ENCODE data around the gene COBL.

COBL gene

GRCh38 chr7:51239691-51240090 lies 76.9 kb downstream of the COBL start:
- WGBS, 2 experiments (ENCODE audit: insufficient coverage in 2 of 2) = 80 to 100% methylated on average over 1 to 2 of the region's 3 CpGs
- H3K4me1 ChIP-seq (ENCODE audit: control insufficient read depth, insufficient read depth, low read length, poor library complexity, severe bottlenecking) = peaks cover 9% of the 10 kb centered on the region
- no peak overlapping the region for H3K27ac ChIP-seq (ENCODE audit: low read depth, low read length, severe bottlenecking)

DNA sequence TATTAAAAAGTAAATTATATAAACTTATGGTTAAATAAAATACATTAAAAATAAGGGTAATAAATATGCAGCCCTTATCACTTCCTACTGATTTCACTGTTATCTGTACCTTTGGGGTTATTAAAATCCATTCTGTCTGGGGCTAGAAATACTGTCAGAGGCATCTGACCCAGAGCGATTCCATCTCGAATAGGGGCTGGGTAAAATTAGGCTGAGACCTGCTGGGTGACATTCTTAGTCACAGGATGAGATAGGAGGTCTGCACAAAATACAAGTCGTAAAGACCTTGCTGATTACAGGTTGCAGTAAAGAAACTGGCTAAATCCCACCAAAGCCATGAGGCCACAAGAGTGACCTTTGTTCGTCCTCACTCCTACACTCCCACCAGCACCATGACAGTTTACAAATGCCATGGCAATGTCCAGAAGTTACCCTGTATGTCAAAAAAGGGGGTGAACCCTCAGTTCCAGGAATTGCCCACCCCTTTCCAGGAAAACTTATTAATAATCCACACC lies 77.6 kb downstream of the COBL start:
- H3K4me1 ChIP-seq (ENCODE audit: control insufficient read depth, insufficient read depth, low read length, poor library complexity, severe bottlenecking) = peaks cover 9% of the 10 kb centered on the region
- no peaks in the 10 kb centered on the region for H3K36me3 ChIP-seq (ENCODE audit: control insufficient read depth, insufficient read depth, low read length)
- H3K9me3 ChIP-seq (ENCODE audit: control insufficient read depth, low read length) = no peaks in the 10 kb centered on the region
- H3K4me3 ChIP-seq (ENCODE audit: extremely low read depth, insufficient read depth, low read length, poor library complexity, severe bottlenecking) = no peak overlapping the region
- H3K27ac ChIP-seq (ENCODE audit: low read depth, low read length, severe bottlenecking) = no peak overlapping the region
- WGBS, 2 experiments (ENCODE audit: insufficient coverage in 2 of 2) = 75 to 79% methylated on average over 3 to 4 of the region's 4 CpGs

More at GRCh38 chr7:51239691-51240090, 76.9 kb downstream of the COBL start:
- no peaks in the 10 kb centered on the region for H3K9me3 ChIP-seq (ENCODE audit: control insufficient read depth, low read length)
- no peak overlapping the region for H3K4me3 ChIP-seq (ENCODE audit: extremely low read depth, insufficient read depth, low read length, poor library complexity, severe bottlenecking)
- H3K36me3 ChIP-seq (ENCODE audit: control insufficient read depth, insufficient read depth, low read length) = no peaks in the 10 kb centered on the region

DNA sequence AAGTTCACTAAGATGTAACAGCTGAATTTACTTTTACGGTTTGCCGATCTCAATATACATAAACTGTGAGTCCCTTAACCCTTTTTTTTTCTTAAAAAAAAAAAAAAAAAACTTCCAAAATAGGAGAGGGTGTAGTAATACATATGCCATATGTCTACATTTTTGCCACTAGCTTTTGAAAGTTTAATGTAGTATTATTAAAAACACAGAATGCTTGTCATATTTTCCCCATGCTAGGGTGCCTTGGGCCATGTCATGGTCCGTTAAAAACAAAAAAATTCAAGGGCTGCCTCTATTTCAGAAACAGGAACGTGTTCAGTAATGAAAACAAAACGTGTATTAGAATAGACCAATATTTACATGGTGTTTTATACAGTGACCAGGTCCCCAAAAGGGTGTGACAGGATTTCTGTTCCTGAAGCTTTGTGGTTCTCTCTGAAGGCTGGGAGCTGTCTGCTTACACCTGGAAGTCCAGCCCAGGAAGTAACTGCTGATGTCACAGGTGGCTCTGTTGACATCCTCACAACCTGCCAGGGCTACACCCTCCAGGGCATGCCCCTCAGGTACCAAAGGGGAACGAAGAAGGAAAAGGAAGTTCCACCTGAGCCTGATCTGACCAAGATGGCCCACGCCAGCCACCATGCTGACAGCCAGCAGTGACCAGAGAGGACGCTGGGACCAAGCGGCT lies 79.0 kb downstream of the COBL start:
- Histone ChIP-seq H3K4me1 (ENCODE audit: control insufficient read depth, insufficient read depth, low read length, poor library complexity, severe bottlenecking) (peaks cover 9% of the 10 kb centered on the region), H3K4me3 (ENCODE audit: extremely low read depth, insufficient read depth, low read length, poor library complexity, severe bottlenecking) (no peak overlapping the region), H3K9me3 (ENCODE audit: control insufficient read depth, low read length) (no peaks in the 10 kb centered on the region), H3K36me3 (ENCODE audit: control insufficient read depth, insufficient read depth, low read length) (no peaks in the 10 kb centered on the region), H3K27ac (ENCODE audit: low read depth, low read length, severe bottlenecking) (no peak overlapping the region)
- WGBS, 2 experiments (ENCODE audit: insufficient coverage in 2 of 2) = 88 to 89% methylated on average over 5 to 6 of the region's 9 CpGs

DNA sequence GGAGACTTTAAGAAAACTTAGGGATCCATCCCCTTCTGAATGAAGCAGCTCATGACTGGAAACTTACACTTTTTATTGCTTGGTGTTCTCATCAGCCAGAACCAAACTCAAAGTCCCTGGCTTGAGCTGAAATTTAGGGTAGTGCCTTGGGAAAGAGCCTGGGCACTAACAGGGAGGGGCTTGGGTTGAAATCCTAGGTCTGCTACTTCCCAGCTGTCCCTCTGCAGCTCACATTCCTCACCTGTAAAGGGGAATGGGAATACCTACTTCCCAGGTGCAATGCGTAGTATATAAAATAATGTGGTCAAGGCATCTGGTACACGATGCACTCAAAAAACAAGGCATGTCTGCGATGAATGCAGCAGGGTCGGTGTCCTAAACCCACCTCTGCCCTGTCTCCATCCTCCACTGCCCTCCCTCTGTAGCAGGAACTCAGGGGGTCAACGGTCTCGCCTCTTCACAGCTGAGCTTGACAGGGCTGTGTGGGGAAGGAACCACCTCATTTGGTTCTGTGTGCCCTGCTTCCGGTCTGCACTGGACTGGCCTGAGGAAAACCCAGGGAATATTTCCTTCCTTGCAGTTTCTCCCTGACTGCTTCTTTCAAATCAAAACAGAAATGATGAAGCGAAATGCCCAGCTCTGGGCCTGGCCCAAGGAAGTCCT lies 80.0 kb downstream of the COBL start:
- no peaks in the 10 kb centered on the region for H3K36me3 ChIP-seq (ENCODE audit: control insufficient read depth, insufficient read depth, low read length)
- no peaks in the 10 kb centered on the region for H3K9me3 ChIP-seq (ENCODE audit: control insufficient read depth, low read length)
- peaks cover 9% of the 10 kb centered on the region for H3K4me1 ChIP-seq (ENCODE audit: control insufficient read depth, insufficient read depth, low read length, poor library complexity, severe bottlenecking)
- 84 to 90% methylated on average over 5 to 8 of the region's 8 CpGs for WGBS, 2 experiments (ENCODE audit: insufficient coverage in 2 of 2)
- no peak overlapping the region for H3K27ac ChIP-seq (ENCODE audit: low read depth, low read length, severe bottlenecking)
- H3K4me3 ChIP-seq (ENCODE audit: extremely low read depth, insufficient read depth, low read length, poor library complexity, severe bottlenecking) = no peak overlapping the region

- Histone ChIP-seq H3K4me3 (ENCODE audit: extremely low read depth, insufficient read depth, low read length, poor library complexity, severe bottlenecking) (no peak overlapping the region), H3K4me1 (ENCODE audit: control insufficient read depth, insufficient read depth, low read length, poor library complexity, severe bottlenecking) (peaks cover 9% of the 10 kb centered on the region), H3K9me3 (ENCODE audit: control insufficient read depth, low read length) (no peaks in the 10 kb centered on the region), H3K27ac (ENCODE audit: low read depth, low read length, severe bottlenecking) (no peak overlapping the region), H3K36me3 (ENCODE audit: control insufficient read depth, insufficient read depth, low read length) (no peaks in the 10 kb centered on the region)
- 81 to 85% methylated on average over 5 to 6 of the region's 10 CpGs for WGBS, 2 experiments (ENCODE audit: insufficient coverage in 2 of 2)
Measured at GRCh38 chr7:51235593-51236313, 80.9 kb downstream of the COBL start.

GRCh38 chr7:51234609-51235308 lies 81.8 kb downstream of the COBL start:
- no peak overlapping the region for H3K4me3 ChIP-seq (ENCODE audit: extremely low read depth, insufficient read depth, low read length, poor library complexity, severe bottlenecking)
- H3K4me1 ChIP-seq (ENCODE audit: control insufficient read depth, insufficient read depth, low read length, poor library complexity, severe bottlenecking) = peaks cover 9% of the 10 kb centered on the region
- no peaks in the 10 kb centered on the region for H3K9me3 ChIP-seq (ENCODE audit: control insufficient read depth, low read length)
- WGBS, 2 experiments (ENCODE audit: insufficient coverage in 2 of 2) = 94 to 95% methylated on average over 4 to 7 of the region's 8 CpGs
- H3K36me3 ChIP-seq (ENCODE audit: control insufficient read depth, insufficient read depth, low read length) = no peaks in the 10 kb centered on the region
- H3K27ac ChIP-seq (ENCODE audit: low read depth, low read length, severe bottlenecking) = no peak overlapping the region

GRCh38 chr7:51234139-51234538 lies 82.5 kb downstream of the COBL start:
- Histone ChIP-seq H3K9me3 (ENCODE audit: control insufficient read depth, low read length) (no peaks in the 10 kb centered on the region), H3K36me3 (ENCODE audit: control insufficient read depth, insufficient read depth, low read length) (no peaks in the 10 kb centered on the region), H3K27ac (ENCODE audit: low read depth, low read length, severe bottlenecking) (no peak overlapping the region), H3K4me3 (ENCODE audit: extremely low read depth, insufficient read depth, low read length, poor library complexity, severe bottlenecking) (no peak overlapping the region), H3K4me1 (ENCODE audit: control insufficient read depth, insufficient read depth, low read length, poor library complexity, severe bottlenecking) (peaks cover 9% of the 10 kb centered on the region)
- 81 to 94% methylated on average over 11 of the region's 13 CpGs for WGBS, 2 experiments (ENCODE audit: insufficient coverage in 2 of 2)

- Histone ChIP-seq H3K4me1 (ENCODE audit: control insufficient read depth, insufficient read depth, low read length, poor library complexity, severe bottlenecking) (peaks cover 16% of the 10 kb centered on the region), H3K9me3 (ENCODE audit: control insufficient read depth, low read length) (no peaks in the 10 kb centered on the region), H3K4me3 (ENCODE audit: extremely low read depth, insufficient read depth, low read length, poor library complexity, severe bottlenecking) (no peak overlapping the region), H3K36me3 (ENCODE audit: control insufficient read depth, insufficient read depth, low read length) (no peaks in the 10 kb centered on the region), H3K27ac (ENCODE audit: low read depth, low read length, severe bottlenecking) (no peak overlapping the region)
- WGBS, 2 experiments (ENCODE audit: insufficient coverage in 2 of 2) = 87 to 90% methylated on average over 10 to 13 of the region's 13 CpGs
Measured at GRCh38 chr7:51233374-51233773, 83.2 kb downstream of the COBL start.

DNA sequence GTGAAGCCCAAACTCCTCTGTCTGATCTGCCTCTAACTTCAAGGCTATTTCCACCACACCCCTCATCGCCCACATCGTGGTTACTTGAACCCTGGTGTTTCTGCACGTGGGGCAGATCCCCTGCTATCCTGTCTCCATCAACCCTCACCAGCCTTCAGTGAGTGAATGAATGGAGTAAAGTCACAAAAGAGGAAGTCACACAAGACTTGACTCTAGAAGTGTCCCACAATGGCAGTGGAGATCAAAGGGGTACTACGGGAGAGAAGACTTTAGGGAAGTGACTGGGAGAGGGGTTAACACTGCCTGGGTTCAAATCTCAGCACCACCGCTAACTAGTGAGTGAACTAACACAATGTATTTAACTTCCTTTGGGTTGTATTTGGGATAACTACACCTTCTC lies 85.9 kb downstream of the COBL start:
- Histone ChIP-seq H3K9me3 (ENCODE audit: control insufficient read depth, low read length) (no peaks in the 10 kb centered on the region), H3K4me3 (ENCODE audit: extremely low read depth, insufficient read depth, low read length, poor library complexity, severe bottlenecking) (no peak overlapping the region), H3K27ac (ENCODE audit: low read depth, low read length, severe bottlenecking) (no peak overlapping the region), H3K36me3 (ENCODE audit: control insufficient read depth, insufficient read depth, low read length) (no peaks in the 10 kb centered on the region), H3K4me1 (ENCODE audit: control insufficient read depth, insufficient read depth, low read length, poor library complexity, severe bottlenecking) (peaks cover 34% of the 10 kb centered on the region)
- 80 to 87% methylated on average over 1 to 3 of the region's 5 CpGs for WGBS, 2 experiments (ENCODE audit: insufficient coverage in 2 of 2)

DNA sequence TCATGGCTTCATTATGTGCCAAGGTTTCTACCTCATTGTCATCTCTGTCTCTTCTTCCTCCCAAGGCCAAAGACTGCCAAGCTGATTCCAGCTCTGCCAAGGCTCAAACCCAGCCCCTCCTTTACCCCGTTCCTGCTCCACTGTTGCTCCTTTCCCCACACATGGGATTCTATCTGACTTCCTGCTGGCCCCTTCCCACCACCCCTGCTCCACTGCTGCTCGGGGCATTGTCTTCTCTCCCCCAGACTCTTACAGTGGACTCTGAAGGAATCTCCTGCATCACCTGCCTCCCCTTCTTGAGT lies 86.3 kb downstream of the COBL start:
- no peaks in the 10 kb centered on the region for H3K9me3 ChIP-seq (ENCODE audit: control insufficient read depth, low read length)
- H3K27ac ChIP-seq (ENCODE audit: low read depth, low read length, severe bottlenecking) = no peak overlapping the region
- H3K4me3 ChIP-seq (ENCODE audit: extremely low read depth, insufficient read depth, low read length, poor library complexity, severe bottlenecking) = no peak overlapping the region
- H3K4me1 ChIP-seq (ENCODE audit: control insufficient read depth, insufficient read depth, low read length, poor library complexity, severe bottlenecking) = peaks cover 29% of the 10 kb centered on the region
- 87 to 100% methylated on average over 2 of the region's 2 CpGs for WGBS, 2 experiments (ENCODE audit: insufficient coverage in 2 of 2)
- H3K36me3 ChIP-seq (ENCODE audit: control insufficient read depth, insufficient read depth, low read length) = no peaks in the 10 kb centered on the region
